DND-41 (cell line): Measurements from ENCODE around the gene TCF7.

ENCODE experiments used
- CTCF ChIP-seq: IDR thresholded peaks from 2 replicates; pipeline ENCODE4 v1.5.1; 2012; ENCODE audit warnings: borderline replicate concordance, low read length, moderate library complexity, mild to moderate bottlenecking; ENCODE audit not compliant: poor library complexity, severe bottlenecking; ENCODE audit errors: extremely low read depth
- EZH2 ChIP-seq: IDR thresholded peaks from 3 replicates; pipeline ENCODE4 v1.6.1; 2012; ENCODE audit warnings: borderline replicate concordance, low read depth, mild to moderate bottlenecking, moderate library complexity, low read length, inconsistent platforms; ENCODE audit not compliant: severe bottlenecking

- TF ChIP-seq CTCF (no peak), EZH2 (no peak)
These were observed 15.8 kb upstream of the TCF7 start for GRCh38 chr5:134098690-134099089.
